GM21825 (cell line): ENCODE data around the gene SMIM9.
"Not testable (repeated sequence)": the region's sequence is repeated elsewhere in the genome, so short reads cannot be mapped to it uniquely, and the experiment has no call there.

Source experiments
- ATAC-seq: cut with Tn5 transposase; IDR thresholded peaks from one replicate; pipeline ENCODE4 v1.9.1; 2021; ENCODE audit warnings: mild to moderate bottlenecking, moderate library complexity; ENCODE audit not compliant: unreplicated experiment

SMIM9 gene

GRCh38 chrX:154834562-154834961 is at the start of gene SMIM9:
Gene SMIM9 (minus strand): TSS chrX:154834662. CDS start chrX:154830856, 3,806 bp downstream.
- ATAC-seq: no peak

- not testable (repeated sequence) for ATAC-seq
Measured at GRCh38 chrX:154884069-154884468, 49.6 kb upstream of the SMIM9 start.

GRCh38 chrX:154873329-154873728 is 38.9 kb upstream of the SMIM9 start:
- no peak for ATAC-seq

- not testable (repeated sequence) for ATAC-seq
Measured at GRCh38 chrX:154868522-154868921, 34.1 kb upstream of the SMIM9 start.

GRCh38 chrX:154855256-154855655 is 20.8 kb upstream of the SMIM9 start:
- ATAC-seq: no peak

GRCh38 chrX:154850957-154851611 is 16.6 kb upstream of the SMIM9 start:
- ATAC-seq: no peak

- ATAC-seq: no peak
Measured at GRCh38 chrX:154840856-154841255, 6.4 kb upstream of the SMIM9 start.

GRCh38 chrX:154836163-154836562 is 1.7 kb upstream of the SMIM9 start:
- ATAC-seq: no peak

GRCh38 chrX:154833746-154834274 is 652 bp downstream of the SMIM9 start:
- no peak for ATAC-seq

GRCh38 chrX:154829926-154830442 is 4.5 kb downstream of the SMIM9 start:
- ATAC-seq: no peak

- ATAC-seq: no peak
Measured at GRCh38 chrX:154829134-154829533, 5.3 kb downstream of the SMIM9 start.

- ATAC-seq: no peak
Measured at GRCh38 chrX:154828016-154828408, 6.5 kb downstream of the SMIM9 start.

GRCh38 chrX:154827194-154828015 is 7.1 kb downstream of the SMIM9 start:
- ATAC-seq: peak; percentile 93

- ATAC-seq: not testable (repeated sequence)
Measured at GRCh38 chrX:154825586-154825985, 8.9 kb downstream of the SMIM9 start.

- no peak for ATAC-seq
Measured at GRCh38 chrX:154824638-154825037, 9.8 kb downstream of the SMIM9 start.

- ATAC-seq: no peak
Measured at GRCh38 chrX:154822029-154822428, 12.4 kb downstream of the SMIM9 start.

- ATAC-seq: no peak
Measured at GRCh38 chrX:154821523-154821922, 12.9 kb downstream of the SMIM9 start.

GRCh38 chrX:154819771-154820341 is 14.6 kb downstream of the SMIM9 start:
- ATAC-seq: no peak

GRCh38 chrX:154818916-154819770 is 15.3 kb downstream of the SMIM9 start:
- no peak for ATAC-seq

- not testable (repeated sequence) for ATAC-seq
Measured at GRCh38 chrX:154817048-154817618, 17.3 kb downstream of the SMIM9 start.
